Mammary epithelial cell (primary cell): Measurements from ENCODE around the gene RICTOR.

Source experiments
- CTCF ChIP-seq, 2 donors: IDR thresholded peaks in 1 of 2; conservative IDR thresholded peaks in 1 of 2; 2 replicates each; pipeline ENCODE4 v1.5.1; 2011 to 2012; ENCODE audit warnings: inconsistent platforms in 2 of 2, low read length in 2 of 2, mild to moderate bottlenecking in 2 of 2, control low read depth in 1 of 2, low read depth in 1 of 2; ENCODE audit not compliant: insufficient read depth in 1 of 2; ENCODE audit errors: extremely low read depth in 1 of 2
- EZH2 ChIP-seq: IDR thresholded peaks from 2 replicates; pipeline ENCODE4 v1.6.1; 2012; ENCODE audit warnings: low read length, inconsistent platforms, borderline replicate concordance

DNA sequence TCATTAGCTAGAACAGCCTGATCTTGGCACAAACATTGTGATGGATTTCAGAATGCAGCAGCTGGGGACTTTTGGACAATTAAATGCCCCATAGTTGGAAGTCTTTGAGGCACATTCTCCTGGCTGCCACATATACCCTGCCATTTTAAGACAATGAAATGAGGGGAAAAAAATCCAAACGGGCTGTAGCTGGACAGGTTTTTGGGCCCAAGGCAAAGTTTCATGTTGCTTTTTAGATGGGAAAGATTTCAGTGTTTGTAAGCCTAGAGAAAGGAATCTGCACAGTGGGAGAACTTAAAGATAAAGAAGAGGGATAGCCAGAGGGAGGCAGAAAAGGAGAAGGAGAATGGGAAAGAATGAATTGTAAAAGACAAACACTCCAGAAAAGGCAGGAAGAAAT is 30.0 kb upstream of the RICTOR start:
- TF ChIP-seq EZH2 (no peak), CTCF (conservative IDR thresholded peaks at IDR 0.05 in 1 of 2, IDR thresholded peaks at IDR 0.05 in 1 of 2; ENCODE audit: extremely low read depth in 1 of 2, insufficient read depth in 1 of 2, low read depth in 1 of 2, low read length in 2 of 2) (no peak)
